SK-N-SH treated with all-trans-retinoic acid at 6 μM for 48 hours (cell line): ENCODE data around the gene GSS.

Experiments
- ARNTL ChIP-seq: fragments of 450-650 bp; formaldehyde crosslinking; IDR thresholded peaks from 2 replicates; pipeline ENCODE4 v1.5.0; 2020; ENCODE audit warnings: low read depth, mild to moderate bottlenecking, moderate library complexity, borderline replicate concordance
- ESRRG ChIP-seq: fragments of 250-450 bp; sonication (Bioruptor Pico); IDR thresholded peaks from 2 replicates; pipeline ENCODE4 v1.6.1; 2021; ENCODE audit warnings: mild to moderate bottlenecking
- ZC3H10 ChIP-seq: fragments of 250-450 bp; sonication (Bioruptor Pico); IDR thresholded peaks from 2 replicates; pipeline ENCODE4 v1.5.1; 2021; ENCODE audit warnings: mild to moderate bottlenecking, moderate library complexity
- TF ChIP-seq, protein P1 (sequence below): fragments of 250-450 bp; sonication (Bioruptor Pico); IDR thresholded peaks from 2 replicates; pipeline ENCODE4 v1.5.1; 2020; ENCODE audit warnings: low read depth, mild to moderate bottlenecking, moderate library complexity
- TF ChIP-seq, protein P2 (sequence below): fragments of 250-450 bp; sonication (Bioruptor Pico); IDR thresholded peaks from 2 replicates; pipeline ENCODE4 v1.8.0; 2021; ENCODE audit warnings: low read depth, mild to moderate bottlenecking, moderate library complexity, borderline replicate concordance

DNA sequence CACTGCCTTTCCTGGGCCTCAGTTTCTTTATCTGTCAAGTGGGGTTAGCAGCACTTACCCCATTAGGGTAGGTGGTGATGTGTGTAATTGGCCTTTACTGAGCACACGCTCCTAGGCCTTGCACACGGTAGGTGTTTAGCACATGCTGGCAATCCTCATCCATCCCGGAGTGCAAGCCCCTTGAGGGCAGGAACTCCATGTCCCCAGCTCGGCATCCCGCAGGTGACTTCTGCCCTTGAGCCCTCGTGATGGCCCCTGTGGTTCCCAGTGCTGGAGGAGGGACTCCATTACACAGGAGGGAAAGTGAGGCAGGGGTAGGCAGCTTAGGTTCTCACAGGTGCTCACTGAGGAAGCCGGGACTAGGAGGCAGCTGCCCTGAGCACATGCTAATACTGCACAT lies 40.1 kb upstream of the GSS start:
- no peak for TF ChIP-seq ESRRG
- TF ChIP-seq, protein P1, sequence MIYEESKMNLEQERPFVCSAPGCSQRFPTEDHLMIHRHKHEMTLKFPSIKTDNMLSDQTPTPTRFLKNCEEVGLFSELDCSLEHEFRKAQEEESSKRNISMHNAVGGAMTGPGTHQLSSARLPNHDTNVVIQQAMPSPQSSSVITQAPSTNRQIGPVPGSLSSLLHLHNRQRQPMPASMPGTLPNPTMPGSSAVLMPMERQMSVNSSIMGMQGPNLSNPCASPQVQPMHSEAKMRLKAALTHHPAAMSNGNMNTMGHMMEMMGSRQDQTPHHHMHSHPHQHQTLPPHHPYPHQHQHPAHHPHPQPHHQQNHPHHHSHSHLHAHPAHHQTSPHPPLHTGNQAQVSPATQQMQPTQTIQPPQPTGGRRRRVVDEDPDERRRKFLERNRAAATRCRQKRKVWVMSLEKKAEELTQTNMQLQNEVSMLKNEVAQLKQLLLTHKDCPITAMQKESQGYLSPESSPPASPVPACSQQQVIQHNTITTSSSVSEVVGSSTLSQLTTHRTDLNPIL (CRISPR knock-in tag), result no peak
- TF ChIP-seq ZC3H10 (CRISPR knock-in tag), result no peak
- TF ChIP-seq, protein P2, sequence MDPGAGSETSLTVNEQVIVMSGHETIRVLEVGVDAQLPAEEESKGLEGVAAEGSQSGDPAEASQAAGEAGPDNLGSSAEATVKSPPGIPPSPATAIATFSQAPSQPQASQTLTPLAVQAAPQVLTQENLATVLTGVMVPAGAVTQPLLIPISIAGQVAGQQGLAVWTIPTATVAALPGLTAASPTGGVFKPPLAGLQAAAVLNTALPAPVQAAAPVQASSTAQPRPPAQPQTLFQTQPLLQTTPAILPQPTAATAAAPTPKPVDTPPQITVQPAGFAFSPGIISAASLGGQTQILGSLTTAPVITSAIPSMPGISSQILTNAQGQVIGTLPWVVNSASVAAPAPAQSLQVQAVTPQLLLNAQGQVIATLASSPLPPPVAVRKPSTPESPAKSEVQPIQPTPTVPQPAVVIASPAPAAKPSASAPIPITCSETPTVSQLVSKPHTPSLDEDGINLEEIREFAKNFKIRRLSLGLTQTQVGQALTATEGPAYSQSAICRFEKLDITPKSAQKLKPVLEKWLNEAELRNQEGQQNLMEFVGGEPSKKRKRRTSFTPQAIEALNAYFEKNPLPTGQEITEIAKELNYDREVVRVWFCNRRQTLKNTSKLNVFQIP (CRISPR knock-in tag), result no peak
- TF ChIP-seq ARNTL (CRISPR knock-in tag), result no peak
